ENCODE measurements around the gene FLNC.

DNA sequence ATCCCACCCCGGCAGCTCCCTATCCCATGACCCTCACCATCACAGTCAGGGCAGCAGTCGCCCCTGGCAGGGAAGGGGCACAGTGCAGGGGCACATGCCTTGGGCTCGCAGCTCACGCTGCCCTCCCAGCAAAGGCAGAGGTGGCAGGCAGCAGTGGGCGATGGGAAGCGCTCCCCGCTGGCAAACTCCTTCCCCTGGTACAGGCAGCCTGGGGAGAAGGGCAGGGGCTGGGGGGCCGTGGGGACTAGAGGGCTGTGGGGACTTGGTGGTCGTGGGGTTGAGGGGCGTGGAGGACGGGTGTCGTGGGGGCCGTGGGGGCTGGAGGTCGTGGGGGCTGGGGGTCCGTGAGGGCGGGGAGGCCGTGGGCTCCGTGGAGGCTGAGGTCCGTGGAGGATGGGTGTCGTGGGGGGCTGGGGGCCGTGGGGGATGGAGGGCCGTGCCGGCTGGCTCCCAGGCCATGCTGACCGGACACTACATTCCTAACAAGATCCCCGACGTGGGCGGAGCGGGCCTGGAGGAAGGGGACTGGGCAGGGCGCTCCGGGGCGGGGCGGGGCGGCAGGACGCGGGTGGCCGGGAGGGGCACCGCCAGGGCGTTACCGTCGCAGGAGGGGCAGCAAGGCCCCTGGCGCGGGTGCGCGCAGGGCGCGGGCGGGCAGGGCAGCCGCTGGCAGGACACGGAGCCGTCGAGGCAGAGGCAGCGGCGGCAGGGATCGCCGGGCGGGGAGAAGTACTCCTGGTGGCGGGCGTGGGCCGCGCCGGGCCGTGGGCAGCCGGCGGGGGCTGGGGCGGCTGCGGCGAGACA is 60.3 kb downstream of the FLNC start:
- TF ChIP-seq, protein P1, sequence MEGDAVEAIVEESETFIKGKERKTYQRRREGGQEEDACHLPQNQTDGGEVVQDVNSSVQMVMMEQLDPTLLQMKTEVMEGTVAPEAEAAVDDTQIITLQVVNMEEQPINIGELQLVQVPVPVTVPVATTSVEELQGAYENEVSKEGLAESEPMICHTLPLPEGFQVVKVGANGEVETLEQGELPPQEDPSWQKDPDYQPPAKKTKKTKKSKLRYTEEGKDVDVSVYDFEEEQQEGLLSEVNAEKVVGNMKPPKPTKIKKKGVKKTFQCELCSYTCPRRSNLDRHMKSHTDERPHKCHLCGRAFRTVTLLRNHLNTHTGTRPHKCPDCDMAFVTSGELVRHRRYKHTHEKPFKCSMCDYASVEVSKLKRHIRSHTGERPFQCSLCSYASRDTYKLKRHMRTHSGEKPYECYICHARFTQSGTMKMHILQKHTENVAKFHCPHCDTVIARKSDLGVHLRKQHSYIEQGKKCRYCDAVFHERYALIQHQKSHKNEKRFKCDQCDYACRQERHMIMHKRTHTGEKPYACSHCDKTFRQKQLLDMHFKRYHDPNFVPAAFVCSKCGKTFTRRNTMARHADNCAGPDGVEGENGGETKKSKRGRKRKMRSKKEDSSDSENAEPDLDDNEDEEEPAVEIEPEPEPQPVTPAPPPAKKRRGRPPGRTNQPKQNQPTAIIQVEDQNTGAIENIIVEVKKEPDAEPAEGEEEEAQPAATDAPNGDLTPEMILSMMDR (IDR thresholded peaks at IDR 0.05; ENCODE audit: low read depth, low read length, poor library complexity, severe bottlenecking): no peak
- no peak for TF ChIP-seq EZH2phosphoT487 (IDR thresholded peaks at IDR 0.05; ENCODE audit: borderline replicate concordance, low read length)

Data from DOHH2 (cell line).